SK-N-SH (cell line): ENCODE results near the gene AKR1D1. TPM values are rescaled to one million over a fixed set of nuclear protein-coding genes. Genes with fewer than 3 reads are reported as not detected.
A peak's percentile ranks its signal among the peaks of the same experiment; 100 is the strongest.

Experiments used
- CTCF ChIA-PET: fragments of 300-600, 350-600 bp; formaldehyde crosslinking; extraction: SDS; loops from one replicate; lab custom pipeline; 2021; lab: Yijun Ruan, JAX
- POLR2A ChIA-PET: fragments of 350-600 bp; sonication (Branson Sonifier 250); formaldehyde crosslinking; extraction: SDS; loops from one replicate; lab custom pipeline; 2020; ENCODE audit warnings: antibody characterized with exemption, inconsistent platforms; lab: Yijun Ruan, JAX
- DNase-seq: peaks from one replicate; pipeline ENCODE4 v3.0.0; 2012
- H2AFZ ChIP-seq: fragments of 200-600 bp; sonication (generic); 2 replicates; pipeline ENCODE4 v1.8.1; 2016; ENCODE audit warnings: antibody characterized with exemption, mild to moderate bottlenecking, low read depth
- H3F3A ChIP-seq: fragments of 200-600 bp; sonication (generic); replicated peaks from 2 replicates; pipeline ENCODE3; 2016; ENCODE audit warnings: antibody characterized with exemption, mild to moderate bottlenecking; ENCODE audit not compliant: insufficient read depth
- H3K27ac ChIP-seq, 2 experiments: fragments of 200-500 bp in 1 of 2; fragments of 200-600 bp in 1 of 2; sonication (Bioruptor generic) in 1 of 2; sonication (generic), shearing (Covaris generic) in 1 of 2; 2 replicates each; pipeline versions ENCODE4 v1.5.1 to v1.6.1; 2014 to 2016; ENCODE audit warnings: low read depth in 2 of 2, inconsistent platforms in 1 of 2, low read length in 1 of 2, mild to moderate bottlenecking in 1 of 2, mixed read lengths in 1 of 2
- H3K27me3 ChIP-seq: fragments of 200-600 bp; sonication (generic), shearing (Covaris generic); 2 replicates; pipeline ENCODE4 v1.6.1; 2016; ENCODE audit warnings: mixed run types; ENCODE audit not compliant: insufficient read depth
- H3K36me3 ChIP-seq, 2 experiments: fragments of 200-500 bp in 1 of 2; fragments of 200-600 bp in 1 of 2; sonication (Bioruptor generic) in 1 of 2; sonication (generic) in 1 of 2; replicated peaks in 1 of 2; 2 replicates each; pipeline versions ENCODE3 to v1.5.1; 2014 to 2016; ENCODE audit warnings: low read length in 1 of 2, mild to moderate bottlenecking in 1 of 2; ENCODE audit not compliant: insufficient read depth in 2 of 2, control insufficient read depth in 1 of 2
- H3K4me1 ChIP-seq, 2 experiments: fragments of 200-500 bp in 1 of 2; fragments of 200-600 bp in 1 of 2; sonication (Bioruptor generic) in 1 of 2; sonication (generic), shearing (Covaris generic) in 1 of 2; 2 replicates each; pipeline versions ENCODE4 v1.5.1 to v1.6.1; 2014 to 2016; ENCODE audit warnings: low read depth in 1 of 2, low read length in 1 of 2, mixed run types in 1 of 2; ENCODE audit not compliant: insufficient read depth in 2 of 2, control insufficient read depth in 1 of 2
- H3K4me2 ChIP-seq: fragments of 200-600 bp; sonication (generic), shearing (Covaris generic); 2 replicates; pipeline ENCODE4 v1.6.1; 2017; ENCODE audit warnings: mixed run types
- H3K4me3 ChIP-seq, 2 experiments: fragments of 200-500 bp in 1 of 2; fragments of 200-600 bp in 1 of 2; sonication (Bioruptor generic) in 1 of 2; sonication (generic), shearing (Covaris generic) in 1 of 2; 2 replicates each; pipeline versions ENCODE4 v1.5.1 to v1.8.1; 2014 to 2016; ENCODE audit warnings: low read depth in 2 of 2, inconsistent platforms in 1 of 2, low read length in 1 of 2, mild to moderate bottlenecking in 1 of 2, mixed read lengths in 1 of 2, moderate library complexity in 1 of 2
- H3K79me2 ChIP-seq: fragments of 200-600 bp; sonication (generic); 2 replicates; pipeline ENCODE4 v1.8.1; 2017; ENCODE audit warnings: mild to moderate bottlenecking; ENCODE audit not compliant: insufficient read depth
- H3K9ac ChIP-seq: fragments of 200-600 bp; sonication (generic); 2 replicates; pipeline ENCODE4 v1.6.1; 2017; ENCODE audit warnings: mixed run types
- H3K9me2 ChIP-seq: fragments of 200-600 bp; sonication (generic); 2 replicates; pipeline ENCODE4 v1.6.1; 2017; ENCODE audit warnings: mixed run types
- H3K9me3 ChIP-seq: fragments of 200-600 bp; sonication (generic); 2 replicates; pipeline ENCODE4 v1.6.1; 2017; ENCODE audit warnings: mixed run types, mild to moderate bottlenecking, moderate library complexity
- H4K20me1 ChIP-seq: fragments of 200-600 bp; sonication (generic); 2 replicates; pipeline ENCODE4 v1.6.1; 2017; ENCODE audit warnings: mild to moderate bottlenecking, mixed run types; ENCODE audit not compliant: insufficient read depth
- CHD2 ChIP-seq: fragments of 150-350 bp; IDR thresholded peaks from 2 replicates; pipeline ENCODE4 v1.6.1; 2018; ENCODE audit warnings: low read length; ENCODE audit not compliant: partially characterized antibody
- EP300 ChIP-seq, 2 experiments: IDR thresholded peaks; 2 replicates each; pipeline versions ENCODE4 v1.4.0 to v1.6.1; 2012; ENCODE audit warnings: borderline replicate concordance in 1 of 2, low read depth in 1 of 2, low read length in 1 of 2
- EZH2phosphoT487 ChIP-seq: fragments of 200-600 bp; sonication (generic); IDR thresholded peaks from 2 replicates; pipeline ENCODE4 v1.6.1; 2017; ENCODE audit warnings: low read depth, mixed run types, mild to moderate bottlenecking, antibody characterized with exemption, moderate library complexity, borderline replicate concordance
- FOSL2 ChIP-seq: IDR thresholded peaks from 2 replicates; pipeline ENCODE4 v1.4.0; 2012; ENCODE audit warnings: low read depth, mild to moderate bottlenecking, moderate library complexity, borderline replicate concordance
- FOXJ3 ChIP-seq: sonication (generic); formaldehyde crosslinking; IDR thresholded peaks from 2 replicates; pipeline ENCODE4 v1.5.1; 2020; ENCODE audit warnings: mild to moderate bottlenecking, missing genetic modification reagents
- FOXM1 ChIP-seq: IDR thresholded peaks from 2 replicates; pipeline ENCODE4 v1.4.0; 2012; ENCODE audit warnings: low read depth, mild to moderate bottlenecking
- MEF2A ChIP-seq: IDR thresholded peaks from 2 replicates; pipeline ENCODE4 v1.4.0; 2012; ENCODE audit warnings: low read depth, borderline replicate concordance
- MXI1 ChIP-seq: IDR thresholded peaks from 2 replicates; pipeline ENCODE4 v1.6.1; 2012; ENCODE audit warnings: mild to moderate bottlenecking, low read depth, low read length, improper control_type of control experiment
- NFIC ChIP-seq: IDR thresholded peaks from 2 replicates; pipeline ENCODE4 v1.4.0; 2012; ENCODE audit warnings: borderline replicate concordance
- NRF1 ChIP-seq: IDR thresholded peaks from 2 replicates; pipeline ENCODE4 v1.6.1; 2012; ENCODE audit warnings: low read depth, mild to moderate bottlenecking, low read length
- POLR2AphosphoS5 ChIP-seq: IDR thresholded peaks from 2 replicates; pipeline ENCODE4 v1.6.1; 2012; ENCODE audit warnings: low read depth, low read length
- RAD21 ChIP-seq: IDR thresholded peaks from 2 replicates; pipeline ENCODE4 v1.6.1; 2012; ENCODE audit warnings: mild to moderate bottlenecking, low read length
- RCOR1 ChIP-seq: fragments of 150-350 bp; IDR thresholded peaks from 2 replicates; pipeline ENCODE4 v1.6.1; 2017; ENCODE audit warnings: antibody characterized with exemption, low read length
- RXRA ChIP-seq: IDR thresholded peaks from 2 replicates; pipeline ENCODE4 v1.4.0; 2012; ENCODE audit warnings: low read depth, mild to moderate bottlenecking, borderline replicate concordance
- TEAD4 ChIP-seq: IDR thresholded peaks from 2 replicates; pipeline ENCODE4 v1.4.0; 2012; ENCODE audit warnings: mild to moderate bottlenecking, borderline replicate concordance; ENCODE audit not compliant: insufficient read depth
- YY1 ChIP-seq: IDR thresholded peaks from 2 replicates; pipeline ENCODE4 v1.4.0; 2012; ENCODE audit warnings: low read depth, mild to moderate bottlenecking
- WGBS: methylation state at CpG from one replicate; pipeline ENCODE4 v1.1.6; 2017; ENCODE audit warnings: low lambda C conversion rate; 5-methylcytosine and 5-hydroxymethylcytosine counted together
- polyA plus RNA-seq, 3 experiments: library from polyadenylated mRNA; depleted of rRNA; stranded (reverse); fragments of >200 nt; gene quantifications; 2 replicates each; pipeline ENCODE4 v1.2.3, GENCODE V29; 2012
- TF ChIP-seq, protein P1 (sequence below): IDR thresholded peaks from 2 replicates; pipeline ENCODE4 v1.4.0; 2012; ENCODE audit warnings: low read depth
- TF ChIP-seq, protein P2 (sequence below): IDR thresholded peaks from 2 replicates; pipeline ENCODE4 v1.4.0; 2012; ENCODE audit warnings: low read depth, borderline replicate concordance
- TF ChIP-seq, protein P3 (sequence below): fragments of 200-600 bp; sonication (generic); IDR thresholded peaks from 2 replicates; pipeline ENCODE4 v1.6.1; 2017; ENCODE audit warnings: antibody characterized with exemption, mild to moderate bottlenecking, moderate library complexity
- TF ChIP-seq, protein P4 (sequence below): IDR thresholded peaks from 2 replicates; pipeline ENCODE4 v1.4.0; 2012; ENCODE audit warnings: low read depth, borderline replicate concordance

Gene AKR1D1
- polyA plus RNA-seq, 1 of the 3 experiments (the other 2 are of a cell fraction) = not detected

DNA sequence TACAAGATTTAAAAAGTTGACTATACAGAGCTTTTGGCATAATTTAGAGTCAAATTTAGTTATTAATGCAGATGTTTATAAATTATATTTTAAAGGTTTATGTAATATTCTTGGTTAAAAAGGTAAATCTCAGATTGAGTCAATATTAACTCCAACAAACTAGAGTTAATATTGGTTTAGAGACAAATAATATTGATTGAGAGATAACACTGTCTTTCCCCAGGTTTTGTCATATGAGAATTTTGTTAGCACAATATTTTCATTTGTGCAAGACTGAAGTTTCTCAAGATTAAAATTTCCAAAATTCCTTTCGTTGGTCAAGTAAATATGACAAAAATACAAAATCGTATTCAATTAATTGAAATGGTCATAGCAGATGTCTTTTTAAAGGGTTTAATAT, 12.9 kb upstream of the AKR1D1 start:
- Histone ChIP-seq H3K36me3 (no peaks in the 10 kb centered on the region), H3K4me2 (no peak overlapping the region), H3K4me1 (no peaks in the 10 kb centered on the region; a peak in 1 of 4 replicates), H3K79me2 (no peaks in the 10 kb centered on the region), H4K20me1 (no peaks in the 10 kb centered on the region), H3K27ac (no peak overlapping the region), H3K4me3 (no peak overlapping the region), H3K9me2 (no peaks in the 10 kb centered on the region), H3F3A (no peaks in the 10 kb centered on the region), H3K9me3 (no peaks in the 10 kb centered on the region), H3K27me3 (no peaks in the 10 kb centered on the region), H2AFZ (no peak overlapping the region), H3K9ac (no peak overlapping the region)
- WGBS = 31% methylated on average over 2 of the region's 2 CpGs
- ChIA-PET POLR2A (no interaction called here), CTCF (no interaction called here)
- no peak for DNase-seq
- no peak for TF ChIP-seq RAD21
- no peak for TF ChIP-seq MEF2A
- no peak for TF ChIP-seq FOXJ3 (CRISPR knock-in tag)
- no peak for TF ChIP-seq CHD2
- no peak for TF ChIP-seq RCOR1
- TF ChIP-seq POLR2AphosphoS5 = no peak

DNA sequence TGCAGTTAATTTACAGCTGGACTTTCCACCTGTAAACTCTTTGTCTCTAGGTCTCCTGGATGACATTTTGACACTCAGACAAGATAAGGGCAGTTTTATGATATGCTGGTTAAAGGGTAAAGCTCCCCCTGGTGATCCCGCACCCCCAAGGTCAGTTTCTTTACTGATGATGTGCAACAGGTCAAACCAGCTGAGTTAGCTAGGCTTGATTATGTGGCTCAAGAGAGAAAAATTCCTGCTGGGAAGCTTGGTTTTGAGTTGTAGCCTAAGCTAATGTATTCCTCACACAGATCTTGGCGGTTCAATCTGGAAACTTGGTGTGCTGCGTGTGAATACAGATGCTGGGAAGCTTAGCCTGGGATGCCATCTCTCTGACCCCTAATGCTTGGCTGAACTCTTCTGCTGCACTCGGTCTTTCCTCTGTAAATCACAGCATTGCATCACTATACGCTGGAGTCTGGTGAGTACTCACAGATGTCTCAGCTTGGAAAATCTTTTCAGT, 11.4 kb upstream of the AKR1D1 start:
- H3K4me3 ChIP-seq = no peak overlapping the region
- no peaks in the 10 kb centered on the region for H3K27me3 ChIP-seq
- H3K4me2 ChIP-seq = no peak overlapping the region
- CTCF ChIA-PET = interaction anchor here (1.0 to 1.3 kb wide), 2 partner anchors 11 to 13 kb away, joined by 3 to 4 read pairs; partner anchors contain the start of gene AKR1D1
- H3F3A ChIP-seq = no peaks in the 10 kb centered on the region
- peak overlapping the region; percentile 14; the same call in 1 of the 2 replicates for H2AFZ ChIP-seq
- TF ChIP-seq CHD2 = no peak
- no peak for TF ChIP-seq EZH2phosphoT487
- TF ChIP-seq, protein P1, sequence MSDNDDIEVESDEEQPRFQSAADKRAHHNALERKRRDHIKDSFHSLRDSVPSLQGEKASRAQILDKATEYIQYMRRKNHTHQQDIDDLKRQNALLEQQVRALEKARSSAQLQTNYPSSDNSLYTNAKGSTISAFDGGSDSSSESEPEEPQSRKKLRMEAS = no peak
- no peak for TF ChIP-seq FOXM1
- TF ChIP-seq, protein P2, sequence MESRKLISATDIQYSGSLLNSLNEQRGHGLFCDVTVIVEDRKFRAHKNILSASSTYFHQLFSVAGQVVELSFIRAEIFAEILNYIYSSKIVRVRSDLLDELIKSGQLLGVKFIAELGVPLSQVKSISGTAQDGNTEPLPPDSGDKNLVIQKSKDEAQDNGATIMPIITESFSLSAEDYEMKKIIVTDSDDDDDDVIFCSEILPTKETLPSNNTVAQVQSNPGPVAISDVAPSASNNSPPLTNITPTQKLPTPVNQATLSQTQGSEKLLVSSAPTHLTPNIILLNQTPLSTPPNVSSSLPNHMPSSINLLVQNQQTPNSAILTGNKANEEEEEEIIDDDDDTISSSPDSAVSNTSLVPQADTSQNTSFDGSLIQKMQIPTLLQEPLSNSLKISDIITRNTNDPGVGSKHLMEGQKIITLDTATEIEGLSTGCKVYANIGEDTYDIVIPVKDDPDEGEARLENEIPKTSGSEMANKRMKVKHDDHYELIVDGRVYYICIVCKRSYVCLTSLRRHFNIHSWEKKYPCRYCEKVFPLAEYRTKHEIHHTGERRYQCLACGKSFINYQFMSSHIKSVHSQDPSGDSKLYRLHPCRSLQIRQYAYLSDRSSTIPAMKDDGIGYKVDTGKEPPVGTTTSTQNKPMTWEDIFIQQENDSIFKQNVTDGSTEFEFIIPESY = no peak
- TF ChIP-seq, protein P3, sequence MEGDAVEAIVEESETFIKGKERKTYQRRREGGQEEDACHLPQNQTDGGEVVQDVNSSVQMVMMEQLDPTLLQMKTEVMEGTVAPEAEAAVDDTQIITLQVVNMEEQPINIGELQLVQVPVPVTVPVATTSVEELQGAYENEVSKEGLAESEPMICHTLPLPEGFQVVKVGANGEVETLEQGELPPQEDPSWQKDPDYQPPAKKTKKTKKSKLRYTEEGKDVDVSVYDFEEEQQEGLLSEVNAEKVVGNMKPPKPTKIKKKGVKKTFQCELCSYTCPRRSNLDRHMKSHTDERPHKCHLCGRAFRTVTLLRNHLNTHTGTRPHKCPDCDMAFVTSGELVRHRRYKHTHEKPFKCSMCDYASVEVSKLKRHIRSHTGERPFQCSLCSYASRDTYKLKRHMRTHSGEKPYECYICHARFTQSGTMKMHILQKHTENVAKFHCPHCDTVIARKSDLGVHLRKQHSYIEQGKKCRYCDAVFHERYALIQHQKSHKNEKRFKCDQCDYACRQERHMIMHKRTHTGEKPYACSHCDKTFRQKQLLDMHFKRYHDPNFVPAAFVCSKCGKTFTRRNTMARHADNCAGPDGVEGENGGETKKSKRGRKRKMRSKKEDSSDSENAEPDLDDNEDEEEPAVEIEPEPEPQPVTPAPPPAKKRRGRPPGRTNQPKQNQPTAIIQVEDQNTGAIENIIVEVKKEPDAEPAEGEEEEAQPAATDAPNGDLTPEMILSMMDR = no peak
- TF ChIP-seq MXI1 = no peak
- no peak for TF ChIP-seq MEF2A
- no peak for TF ChIP-seq RCOR1
- no peak for TF ChIP-seq EP300 (IDR thresholded peaks at IDR 0.05; ENCODE audit: borderline replicate concordance in 1 of 2, low read depth in 1 of 2, low read length in 1 of 2)
- no peak for TF ChIP-seq NRF1
- TF ChIP-seq NFIC = no peak
- no peak for TF ChIP-seq FOSL2
- TF ChIP-seq TEAD4 = no peak
- TF ChIP-seq RAD21 = no peak
- no peak for TF ChIP-seq POLR2AphosphoS5
- TF ChIP-seq RXRA = no peak
- TF ChIP-seq YY1 = no peak
- TF ChIP-seq, protein P4, sequence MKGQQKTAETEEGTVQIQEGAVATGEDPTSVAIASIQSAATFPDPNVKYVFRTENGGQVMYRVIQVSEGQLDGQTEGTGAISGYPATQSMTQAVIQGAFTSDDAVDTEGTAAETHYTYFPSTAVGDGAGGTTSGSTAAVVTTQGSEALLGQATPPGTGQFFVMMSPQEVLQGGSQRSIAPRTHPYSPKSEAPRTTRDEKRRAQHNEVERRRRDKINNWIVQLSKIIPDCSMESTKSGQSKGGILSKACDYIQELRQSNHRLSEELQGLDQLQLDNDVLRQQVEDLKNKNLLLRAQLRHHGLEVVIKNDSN = no peak
- TF ChIP-seq, all 33 proteins: peak for 0
- POLR2A ChIA-PET = no interaction called here
- Histone ChIP-seq H3K27ac (no peak overlapping the region), H4K20me1 (no peaks in the 10 kb centered on the region), H3K9ac (no peak overlapping the region), H3K36me3 (no peaks in the 10 kb centered on the region), H3K9me2 (no peaks in the 10 kb centered on the region), H3K4me1 (no peaks in the 10 kb centered on the region; a peak in 1 of 4 replicates), H3K79me2 (no peaks in the 10 kb centered on the region), H3K9me3 (no peaks in the 10 kb centered on the region)
- WGBS = 32% methylated on average over 5 of the region's 5 CpGs
- no peak for DNase-seq
